OCI-LY7 (cell line): ENCODE data around the gene DDB1. TPM values are rescaled to one million over a fixed set of nuclear protein-coding genes. Genes with fewer than 3 reads are reported as not detected.
"Not testable (repeated sequence)": the region's sequence is repeated elsewhere in the genome, so short reads cannot be mapped to it uniquely, and the experiment has no call there.

Experiments used
- BruUV-seq: library from RNA; stranded (reverse); fragments of 400-500 nt; replicated peaks from 2 replicates; lab custom pipeline; 2021; lab: Mats Ljungman, UMichigan
- CTCF ChIA-PET: fragments of 300-600 bp; sonication (Branson Sonifier 250); formaldehyde crosslinking; loops from one replicate; lab custom pipeline; 2022; ENCODE audit warnings: antibody characterized with exemption; ENCODE audit not compliant: unreplicated experiment; lab: Charles Lee
- POLR2A ChIA-PET: fragments of 300-600 bp; sonication (Branson Sonifier 250); formaldehyde crosslinking; loops from one replicate; lab custom pipeline; 2022; ENCODE audit warnings: antibody characterized with exemption; lab: Charles Lee
- DNase-seq: peaks from one replicate; pipeline ENCODE4 v3.0.0-alpha.2; 2015; ENCODE audit warnings: low spot score
- H2AFZ ChIP-seq: fragments of 200-600 bp; sonication (generic), shearing (Covaris generic); 2 replicates; pipeline ENCODE4 v1.6.1; 2014; ENCODE audit warnings: mild to moderate bottlenecking, antibody characterized with exemption, low read length, moderate library complexity
- H3K27ac ChIP-seq: fragments of 200-600 bp; sonication (generic); 2 replicates; pipeline ENCODE4 v1.5.1; 2014; ENCODE audit warnings: mixed run types, low read depth, mild to moderate bottlenecking, moderate library complexity, low read length, inconsistent platforms; ENCODE audit not compliant: poor library complexity, severe bottlenecking
- H3K36me3 ChIP-seq: fragments of 200-600 bp; sonication (generic); 2 replicates; pipeline ENCODE4 v1.6.1; 2014; ENCODE audit warnings: mild to moderate bottlenecking, antibody characterized with exemption, low read length, moderate library complexity, mixed read lengths; ENCODE audit not compliant: insufficient read depth
- H3K4me1 ChIP-seq: fragments of 200-600 bp; sonication (generic); 2 replicates; pipeline ENCODE4 v1.5.1; 2014; ENCODE audit warnings: mild to moderate bottlenecking, low read length; ENCODE audit not compliant: insufficient read depth, poor library complexity, severe bottlenecking
- H3K4me2 ChIP-seq: fragments of 200-600 bp; sonication (generic); 2 replicates; pipeline ENCODE4 v1.6.1; 2014; ENCODE audit warnings: mild to moderate bottlenecking, low read length
- H3K4me3 ChIP-seq: fragments of 200-600 bp; sonication (generic); 2 replicates; pipeline ENCODE4 v1.5.1; 2014; ENCODE audit warnings: mild to moderate bottlenecking, low read depth, low read length; ENCODE audit not compliant: poor library complexity, severe bottlenecking
- H3K79me2 ChIP-seq: fragments of 200-600 bp; sonication (generic); 2 replicates; pipeline ENCODE4 v1.6.1; 2016; ENCODE audit warnings: low read depth, mild to moderate bottlenecking, low read length, moderate library complexity, mixed read lengths; ENCODE audit not compliant: insufficient read depth
- H3K9me2 ChIP-seq: fragments of 200-600 bp; sonication (generic); 2 replicates; pipeline ENCODE4 v1.6.1; 2016; ENCODE audit warnings: mild to moderate bottlenecking, low read length, mixed read lengths; ENCODE audit not compliant: insufficient read depth
- H3K9me3 ChIP-seq: fragments of 200-600 bp; sonication (generic); 2 replicates; pipeline ENCODE4 v1.6.1; 2014; ENCODE audit warnings: mild to moderate bottlenecking, mixed run types, low read length, mixed read lengths
- H4K20me1 ChIP-seq: fragments of 200-600 bp; sonication (generic); 2 replicates; pipeline ENCODE4 v1.6.1; 2014; ENCODE audit warnings: mild to moderate bottlenecking, antibody characterized with exemption, low read length, moderate library complexity, mixed read lengths; ENCODE audit not compliant: insufficient read depth
- CTCF ChIP-seq: fragments of 200-600 bp; sonication (generic); conservative IDR thresholded peaks from 2 replicates; pipeline ENCODE4 v1.5.1; 2014; ENCODE audit warnings: mild to moderate bottlenecking, antibody characterized with exemption, low read length, moderate library complexity, mixed read lengths
- EZH2phosphoT487 ChIP-seq: fragments of 200-600 bp; sonication (generic); IDR thresholded peaks from 2 replicates; pipeline ENCODE4 v1.6.1; 2018; ENCODE audit warnings: low read depth, borderline replicate concordance, mild to moderate bottlenecking, mixed run types, antibody characterized with exemption, low read length, moderate library complexity, mixed read lengths
- intact Hi-C: fragments of 100-400 bp; cut with micrococcal nuclease; formaldehyde crosslinking; loops from one replicate; pipeline ENCODE4 v1.10.0; 2022; ENCODE audit not compliant: unreplicated experiment
- total RNA-seq, 2 experiments: library from RNA; depleted of rRNA in 1 of 2; stranded (reverse); fragments of >200 nt in 1 of 2; shearing (Covaris generic) in 1 of 2; gene quantifications; 2 replicates each; pipeline ENCODE4 v1.2.3, GENCODE V29; 2014 to 2022

DDB1 gene
- total RNA-seq, 2 experiments from 2014 or later: 194 to 225 TPM

GRCh38 chr11:61254403-61255025 is 78.4 kb downstream of the DDB1 start:
- H4K20me1 ChIP-seq: no peaks in the 10 kb centered on the region
- no peaks in the 10 kb centered on the region for H3K9me3 ChIP-seq
- intact Hi-C loops: loop anchor here (1.0 kb wide), 1 partner anchor 131 kb away; no protein-coding TSS in a partner anchor
- H3K4me1 ChIP-seq: no peaks in the 10 kb centered on the region
- H3K4me3 ChIP-seq: no peak overlapping the region
- BruUV-seq: no TSS peak
- no peaks in the 10 kb centered on the region for H3K79me2 ChIP-seq
- TF ChIP-seq EZH2phosphoT487 (no peak), CTCF (peak; percentile 85)
- H3K4me2 ChIP-seq: no peak overlapping the region
- H3K36me3 ChIP-seq: no peaks in the 10 kb centered on the region
- CTCF ChIA-PET: no interaction called here
- DNase-seq: peak; percentile 69
- no peak overlapping the region for H2AFZ ChIP-seq
- no peak overlapping the region for H3K27ac ChIP-seq
- POLR2A ChIA-PET: interaction anchor here (0.6 kb wide), 1 partner anchor 227 kb away, joined by 3 read pairs; no protein-coding TSS in a partner anchor
- H3K9me2 ChIP-seq: no peaks in the 10 kb centered on the region

- H3K79me2 ChIP-seq, H3K36me3 ChIP-seq, intact Hi-C loops, H3K4me3 ChIP-seq, H3K4me2 ChIP-seq, DNase-seq, H3K9me2 ChIP-seq, BruUV-seq, H3K27ac ChIP-seq, H4K20me1 ChIP-seq, H3K4me1 ChIP-seq, H3K9me3 ChIP-seq, H2AFZ ChIP-seq: not testable (repeated sequence)
- CTCF ChIA-PET: interaction anchor here (1.4 kb wide), 1 partner anchor 183 kb away, joined by 4 read pairs; no protein-coding TSS in a partner anchor
- POLR2A ChIA-PET: interaction anchor here (0.5 to 1.2 kb wide), 3 partner anchors 60 to 258 kb away, joined by 3 to 4 read pairs (median 4); no protein-coding TSS in a partner anchor
Measured at GRCh38 chr11:61252332-61252731, 80.6 kb downstream of the DDB1 start.

DNA sequence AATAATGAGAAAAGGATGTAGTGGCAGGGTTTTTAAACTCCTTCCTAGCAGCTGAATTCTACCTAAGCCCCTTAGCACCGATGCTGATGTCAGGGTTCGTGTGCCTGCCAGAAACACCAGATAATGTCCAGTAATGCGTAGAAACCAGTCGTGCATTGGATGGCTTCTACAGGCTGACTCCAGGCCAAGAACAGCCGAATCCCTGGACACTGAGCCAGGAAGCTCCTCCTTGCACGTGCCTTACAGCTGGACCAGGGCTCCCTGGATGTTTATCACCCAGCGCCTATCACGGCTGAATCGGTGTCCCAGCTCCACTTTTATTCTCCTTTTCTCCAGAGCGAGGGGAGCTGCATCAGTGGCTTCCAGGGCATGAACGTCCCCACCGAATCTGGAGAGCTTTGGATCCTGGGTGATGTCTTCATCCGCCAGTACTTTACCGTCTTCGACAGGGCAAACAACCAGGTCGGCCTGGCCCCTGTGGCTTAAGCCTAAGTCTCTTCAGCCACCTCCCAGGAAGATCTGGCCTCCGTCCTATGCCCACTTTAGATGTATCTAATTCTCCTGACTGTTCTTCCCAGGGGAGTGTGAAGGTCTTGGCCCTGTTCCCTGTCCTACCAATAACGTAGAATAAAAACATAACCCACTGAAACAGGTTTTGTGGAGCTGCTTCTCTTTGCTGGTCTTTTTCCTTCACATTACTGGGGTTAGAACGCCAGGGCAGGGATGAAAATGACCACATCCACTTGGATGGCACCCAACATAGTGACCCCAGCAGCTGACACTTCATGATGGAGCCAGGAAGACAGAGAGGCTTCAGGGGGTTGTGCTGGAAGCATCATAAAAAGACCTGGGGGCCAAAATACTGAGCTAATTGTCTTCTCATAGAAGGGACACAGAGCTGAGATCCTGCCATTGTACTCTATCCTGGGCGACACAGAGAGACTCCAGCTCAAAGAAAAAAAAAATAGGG is 81.8 kb downstream of the DDB1 start:
- H3K9me3 ChIP-seq, DNase-seq, H3K27ac ChIP-seq, intact Hi-C loops, H2AFZ ChIP-seq, H3K9me2 ChIP-seq, H3K4me3 ChIP-seq, H3K79me2 ChIP-seq, H3K4me2 ChIP-seq, H3K36me3 ChIP-seq, H4K20me1 ChIP-seq, BruUV-seq, H3K4me1 ChIP-seq: not testable (repeated sequence)
- ChIA-PET POLR2A (interaction anchor here (0.6 to 1.2 kb wide), 2 partner anchors 61 to 158 kb away, joined by 3 to 4 read pairs; no protein-coding TSS in a partner anchor), CTCF (interaction anchor here (1.4 kb wide), 1 partner anchor 184 kb away, joined by 4 read pairs; no protein-coding TSS in a partner anchor)

Other genes with a start within 250 kb of the DDB1 start
- not detected in 2 replicates for gene CD5, start 230.6 kb downstream of the DDB1 start, total RNA-seq (2014; rRNA removed; shearing (Covaris generic))
- gene CD5, start 230.6 kb downstream of the DDB1 start, total RNA-seq (2022): not detected in 2 replicates
- gene VPS37C, start 171.7 kb downstream of the DDB1 start, total RNA-seq (2014; rRNA removed; shearing (Covaris generic)): 10.2 and 10.3 TPM in 2 replicates
- 12.8 and 13.3 TPM in 2 replicates for gene VPS37C, start 171.7 kb downstream of the DDB1 start, total RNA-seq (2022)
- gene PGA3, start 129.6 kb downstream of the DDB1 start, total RNA-seq (2014; rRNA removed; shearing (Covaris generic)): not detected in 2 replicates
- not detected in 2 replicates for gene PGA3, start 129.6 kb downstream of the DDB1 start, total RNA-seq (2022)
- gene PGA4, start 110.8 kb downstream of the DDB1 start, total RNA-seq (2014; rRNA removed; shearing (Covaris generic)): not detected in 2 replicates
- gene PGA4, start 110.8 kb downstream of the DDB1 start, total RNA-seq (2022): not detected in 2 replicates
- gene PGA5, start 91.9 kb downstream of the DDB1 start, total RNA-seq (2014; rRNA removed; shearing (Covaris generic)): not detected in 2 replicates
- not detected in 2 replicates for gene PGA5, start 91.9 kb downstream of the DDB1 start, total RNA-seq (2022)
- gene VWCE, start 37.8 kb downstream of the DDB1 start, total RNA-seq (2014; rRNA removed; shearing (Covaris generic)): 0.51 and 0.79 TPM in 2 replicates
- gene VWCE, start 37.8 kb downstream of the DDB1 start, total RNA-seq (2022): 4.1 and 5.5 TPM in 2 replicates
- 75.3 and 77.8 TPM in 2 replicates for gene TKFC, start 123 bp upstream of the DDB1 start, total RNA-seq (2014; rRNA removed; shearing (Covaris generic))
- 166 and 169 TPM in 2 replicates for gene TKFC, start 123 bp upstream of the DDB1 start, total RNA-seq (2022)
- gene CYB561A3, start 28.8 kb upstream of the DDB1 start, total RNA-seq (2014; rRNA removed; shearing (Covaris generic)): 21.7 and 28.1 TPM in 2 replicates
- gene CYB561A3, start 28.8 kb upstream of the DDB1 start, total RNA-seq (2022): 58.2 and 63.8 TPM in 2 replicates
- 25.8 and 31.1 TPM in 2 replicates for gene TMEM138, start 29.3 kb upstream of the DDB1 start, total RNA-seq (2014; rRNA removed; shearing (Covaris generic))
- 48.8 and 51.5 TPM in 2 replicates for gene TMEM138, start 29.3 kb upstream of the DDB1 start, total RNA-seq (2022)
- 0.64 and 1.4 TPM in 2 replicates for gene TMEM216, start 59.5 kb upstream of the DDB1 start, total RNA-seq (2014; rRNA removed; shearing (Covaris generic))
- 1.8 and 2.5 TPM in 2 replicates for gene TMEM216, start 59.5 kb upstream of the DDB1 start, total RNA-seq (2022)
- 56.1 and 69.4 TPM in 2 replicates for gene CPSF7, start 96.9 kb upstream of the DDB1 start, total RNA-seq (2014; rRNA removed; shearing (Covaris generic))
- 128 and 153 TPM in 2 replicates for gene CPSF7, start 96.9 kb upstream of the DDB1 start, total RNA-seq (2022)
- gene SDHAF2, start 97.0 kb upstream of the DDB1 start, total RNA-seq (2014; rRNA removed; shearing (Covaris generic)): 40.6 and 41.2 TPM in 2 replicates
- gene SDHAF2, start 97.0 kb upstream of the DDB1 start, total RNA-seq (2022): 28.0 and 33.3 TPM in 2 replicates
- not detected in 2 replicates for gene LRRC10B, start 175.6 kb upstream of the DDB1 start, total RNA-seq (2014; rRNA removed; shearing (Covaris generic))
- not detected in 2 replicates for gene LRRC10B, start 175.6 kb upstream of the DDB1 start, total RNA-seq (2022)
- not detected in 2 replicates for gene SYT7, start 248.0 kb upstream of the DDB1 start, total RNA-seq (2014; rRNA removed; shearing (Covaris generic))
- gene SYT7, start 248.0 kb upstream of the DDB1 start, total RNA-seq (2022): not detected in 2 replicates